Kidney (tissue), 14 donors: ENCODE measurements around the gene CTLA4. TPM values are rescaled to one million over a fixed set of nuclear protein-coding genes. Genes with fewer than 3 reads are reported as not detected.

Experiments used
- DNase-seq, 5 donors: peaks; one replicate each; pipeline ENCODE4 v3.0.0-alpha.2; 2013 to 2020
- FAIRE-seq: peaks from 2 replicates; lab custom pipeline; 2012; peaks lifted over from hg19 to GRCh38; lab: Jason Lieb, UNC
- H3K27ac ChIP-seq, 2 donors: one replicate each; pipeline ENCODE4 v1.7.0; 2013; ENCODE audit warnings: low read depth in 2 of 2, low read length in 2 of 2, inconsistent platforms in 1 of 2
- H3K27me3 ChIP-seq: one replicate; pipeline ENCODE4 v1.7.1; 2013; ENCODE audit warnings: low read length, inconsistent platforms; ENCODE audit not compliant: control insufficient read depth, insufficient read depth
- H3K36me3 ChIP-seq, 3 donors: one replicate each; pipeline versions ENCODE4 v1.7.0 to v1.7.1; 2013; ENCODE audit warnings: low read length in 3 of 3, control low read depth in 1 of 3, inconsistent platforms in 1 of 3; ENCODE audit not compliant: insufficient read depth in 3 of 3, control insufficient read depth in 2 of 3
- H3K4me1 ChIP-seq, 3 donors: one replicate each; pipeline versions ENCODE4 v1.7.0 to v1.7.1; 2013; ENCODE audit warnings: low read length in 3 of 3, inconsistent platforms in 1 of 3, low read depth in 1 of 3; ENCODE audit not compliant: control insufficient read depth in 2 of 3, insufficient read depth in 2 of 3
- H3K4me3 ChIP-seq, 3 donors: one replicate each; pipeline versions ENCODE4 v1.7.0 to v1.8.1; 2013; ENCODE audit warnings: low read length in 3 of 3, control low read depth in 1 of 3, inconsistent platforms in 1 of 3
- H3K9ac ChIP-seq, 3 donors: one replicate each; pipeline versions ENCODE4 v1.7.0 to v1.7.1; 2013; ENCODE audit warnings: low read length in 3 of 3, control low read depth in 1 of 3, inconsistent platforms in 1 of 3
- H3K9me3 ChIP-seq, 3 donors: one replicate each; pipeline versions ENCODE4 v1.7.0 to v1.7.1; 2013; ENCODE audit warnings: low read length in 3 of 3, control low read depth in 1 of 3, inconsistent platforms in 1 of 3; ENCODE audit not compliant: control insufficient read depth in 2 of 3, insufficient read depth in 1 of 3
- intact Hi-C: fragments of 100-400 bp; cut with DNase I; formaldehyde crosslinking; loops from one replicate; pipeline ENCODE4 v1.11.1; 2022
- polyA plus RNA-seq: library from polyadenylated mRNA; stranded (reverse); fragments of 350-450 nt; fragmentation: Illumina TruSeq; extraction: RNeasy Lipid Tissue Mini Kit (QIAGEN cat#74804); gene quantifications from one replicate; pipeline ENCODE4 v1.2.3, GENCODE V29; 2014; ENCODE audit warnings: low read depth, low replicate concordance; ENCODE audit not compliant: insufficient read depth
- total RNA-seq: library from RNA; stranded (reverse); fragmentation: NEBNext Ultra II Directional; extraction: Animal tissue kit (Norgen Biotek cat#: 25700); gene quantifications from one replicate; pipeline ENCODE4 v1.2.1, GENCODE V29; 2021
- TF ChIP-seq, protein P1 (sequence below): IDR thresholded peaks from 3 replicates; pipeline ENCODE4 v1.5.1; 2012; ENCODE audit warnings: mild to moderate bottlenecking, moderate library complexity, borderline replicate concordance; ENCODE audit not compliant: insufficient read depth; ENCODE audit errors: extremely low read depth
- donor health status: control.
- donor health status: control.
- donor health status: control.
- donor health status: control.
- donor health status: control.
- donor health status: DM: yes; HTN: yes; CAD: no.
- donor health status: Normal renal cell carcinoma (clear cell type).

The CTLA4 gene
- total and polyA plus RNA-seq, 2 donors from 2014 or later, result 0.22 to 2.0 TPM

DNA sequence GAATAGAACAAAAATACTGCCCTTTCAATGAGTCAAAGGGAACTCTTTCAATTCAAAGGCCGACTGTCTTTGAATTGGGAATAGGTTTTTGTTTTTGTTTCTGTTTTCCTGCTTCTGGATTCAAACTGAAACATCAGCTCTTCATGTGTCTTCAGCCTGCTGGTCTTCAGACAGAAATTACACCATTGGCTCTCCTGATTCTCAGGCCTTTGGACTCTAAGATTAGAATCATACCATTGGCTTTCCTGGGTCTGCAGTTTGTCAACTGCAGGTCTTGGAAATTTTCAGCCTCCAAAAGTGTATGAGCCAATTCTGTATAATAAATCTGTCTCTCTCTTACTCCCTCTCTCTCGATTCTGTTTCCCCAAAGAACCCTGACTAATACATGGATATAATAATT lies 31.1 kb downstream of the CTLA4 start:
- H3K9me3 ChIP-seq, result peaks cover 0 to 14% (median 0%) of the 10 kb centered on the region in 3 donors
- no peaks in the 10 kb centered on the region for H3K27me3 ChIP-seq
- DNase-seq (no peak), FAIRE-seq (no peak)
- H3K36me3 ChIP-seq, result no peaks in the 10 kb centered on the region
- H3K4me1 ChIP-seq, result no peaks in the 10 kb centered on the region
- intact Hi-C loops, result no loop called here
- H3K4me3 ChIP-seq, result no peak overlapping the region
- TF ChIP-seq, protein P1, sequence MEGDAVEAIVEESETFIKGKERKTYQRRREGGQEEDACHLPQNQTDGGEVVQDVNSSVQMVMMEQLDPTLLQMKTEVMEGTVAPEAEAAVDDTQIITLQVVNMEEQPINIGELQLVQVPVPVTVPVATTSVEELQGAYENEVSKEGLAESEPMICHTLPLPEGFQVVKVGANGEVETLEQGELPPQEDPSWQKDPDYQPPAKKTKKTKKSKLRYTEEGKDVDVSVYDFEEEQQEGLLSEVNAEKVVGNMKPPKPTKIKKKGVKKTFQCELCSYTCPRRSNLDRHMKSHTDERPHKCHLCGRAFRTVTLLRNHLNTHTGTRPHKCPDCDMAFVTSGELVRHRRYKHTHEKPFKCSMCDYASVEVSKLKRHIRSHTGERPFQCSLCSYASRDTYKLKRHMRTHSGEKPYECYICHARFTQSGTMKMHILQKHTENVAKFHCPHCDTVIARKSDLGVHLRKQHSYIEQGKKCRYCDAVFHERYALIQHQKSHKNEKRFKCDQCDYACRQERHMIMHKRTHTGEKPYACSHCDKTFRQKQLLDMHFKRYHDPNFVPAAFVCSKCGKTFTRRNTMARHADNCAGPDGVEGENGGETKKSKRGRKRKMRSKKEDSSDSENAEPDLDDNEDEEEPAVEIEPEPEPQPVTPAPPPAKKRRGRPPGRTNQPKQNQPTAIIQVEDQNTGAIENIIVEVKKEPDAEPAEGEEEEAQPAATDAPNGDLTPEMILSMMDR, result no peak
- no peak overlapping the region for H3K9ac ChIP-seq
- H3K27ac ChIP-seq, result no peak overlapping the region

DNA sequence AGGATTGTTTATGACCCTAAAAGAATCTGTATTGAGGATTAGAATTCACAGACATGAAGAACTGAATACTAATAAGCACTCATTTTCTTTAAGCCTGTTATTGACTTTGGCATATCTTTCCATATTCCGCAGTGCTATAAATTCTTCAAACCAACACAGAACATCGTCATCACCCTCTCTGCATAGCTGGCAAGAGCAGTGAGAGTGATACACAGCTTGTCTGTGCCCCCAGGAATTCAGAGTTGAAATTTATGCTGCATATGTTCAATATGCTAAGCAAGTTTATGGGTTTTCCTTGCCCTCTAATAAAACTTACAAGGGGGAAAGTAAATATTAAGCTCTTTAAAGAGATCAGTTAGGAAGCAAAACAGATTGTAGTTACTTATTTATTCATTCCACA lies 32.7 kb downstream of the CTLA4 start:
- Histone ChIP-seq H3K4me1 (no peaks in the 10 kb centered on the region), H3K27me3 (no peaks in the 10 kb centered on the region), H3K36me3 (no peaks in the 10 kb centered on the region), H3K4me3 (no peak overlapping the region), H3K9ac (no peak overlapping the region), H3K27ac (no peak overlapping the region), H3K9me3 (peaks cover 0 to 14% (median 0%) of the 10 kb centered on the region in 3 donors)
- peak in 2 of 5 donors; percentile 41 to 68 for DNase-seq
- FAIRE-seq, result no peak
- TF ChIP-seq, protein P1, result no peak
- intact Hi-C loops, result no loop called here

DNA sequence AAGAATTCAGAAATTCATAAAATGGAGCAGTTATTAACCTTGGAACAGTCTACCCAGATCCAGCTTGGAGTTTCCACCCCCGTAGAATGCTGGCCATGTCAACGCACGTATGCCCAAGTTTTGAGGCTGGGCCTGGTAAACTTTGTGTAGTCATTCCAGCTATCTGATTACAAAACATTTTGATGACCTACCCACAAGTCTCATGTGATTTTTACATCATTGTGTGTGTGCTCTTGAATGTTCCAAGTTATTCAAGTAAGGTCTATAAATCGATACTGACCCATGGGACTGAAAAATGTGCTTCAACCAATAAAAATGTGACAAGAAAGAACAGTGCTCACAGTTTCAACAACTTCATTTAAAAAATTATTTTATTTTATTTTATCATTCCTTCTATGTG lies 36.5 kb downstream of the CTLA4 start:
- Histone ChIP-seq H3K9me3 (peaks cover 0 to 14% (median 0%) of the 10 kb centered on the region in 3 donors), H3K36me3 (no peaks in the 10 kb centered on the region), H3K9ac (no peak overlapping the region), H3K27me3 (no peaks in the 10 kb centered on the region), H3K4me1 (peaks cover 0 to 3% (median 0%) of the 10 kb centered on the region in 3 donors), H3K27ac (no peak overlapping the region), H3K4me3 (no peak overlapping the region)
- intact Hi-C loops, result no loop called here
- TF ChIP-seq, protein P1, result no peak
- FAIRE-seq (no peak), DNase-seq (no peak)

DNA sequence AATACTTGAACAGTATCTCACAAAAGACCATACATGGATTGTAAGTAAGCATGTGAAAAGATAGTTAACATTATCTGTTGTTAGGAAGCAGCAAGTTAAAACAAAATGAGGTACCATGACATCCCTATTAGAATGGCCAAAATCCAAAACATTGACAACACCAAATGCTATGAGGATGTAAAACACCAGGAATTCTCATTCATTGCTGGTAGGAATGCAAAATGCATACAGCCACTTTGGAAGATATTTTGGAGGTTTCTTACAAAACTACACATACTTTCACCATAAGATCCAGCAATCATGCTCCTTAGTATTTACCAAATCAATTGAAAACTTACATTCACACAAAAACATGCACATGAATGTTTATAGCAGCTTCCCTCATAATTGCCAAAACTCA lies 38.1 kb downstream of the CTLA4 start:
- intact Hi-C loops, result no loop called here
- FAIRE-seq, result no peak
- TF ChIP-seq, protein P1, result no peak
- Histone ChIP-seq H3K4me3 (no peak overlapping the region), H3K36me3 (no peaks in the 10 kb centered on the region), H3K4me1 (peaks cover 0 to 5% (median 0%) of the 10 kb centered on the region in 3 donors), H3K27ac (no peak overlapping the region), H3K27me3 (no peaks in the 10 kb centered on the region), H3K9ac (no peak overlapping the region), H3K9me3 (peaks cover 0 to 14% (median 0%) of the 10 kb centered on the region in 3 donors)
- DNase-seq, result no peak
